ENCODE measurements around the gene HOXD13.

Gene HOXD13

GRCh38 chr2:176114930-176115625 lies 22.6 kb downstream of the HOXD13 start:
- DNase-seq (ENCODE audit: low read depth, low spot score), result no peak
- no peak overlapping the region for H3K4me3 ChIP-seq (ENCODE audit: low read length)

- H3K4me3 ChIP-seq (ENCODE audit: low read length), result no peak within 1 kb of the TSS
- no peak for DNase-seq (ENCODE audit: low read depth, low spot score)
These were observed 23.6 kb downstream of the HOXD13 start, which contains the start of gene HOXD10 for GRCh38 chr2:176115883-176116813. Gene HOXD10 (plus strand): TSS chr2:176116778. CDS start chr2:176116834, 56 bp downstream.

- H3K4me3 ChIP-seq (ENCODE audit: low read length), result no peak overlapping the region
- no peak for DNase-seq (ENCODE audit: low read depth, low spot score)
These were observed 24.8 kb downstream of the HOXD13 start for GRCh38 chr2:176117162-176117822.

GRCh38 chr2:176117823-176118371 lies 25.4 kb downstream of the HOXD13 start:
- H3K4me3 ChIP-seq (ENCODE audit: low read length), result no peak overlapping the region
- no peak for DNase-seq (ENCODE audit: low read depth, low spot score)

GRCh38 chr2:176118601-176119339 lies 26.2 kb downstream of the HOXD13 start:
- peak; percentile 38 for DNase-seq (ENCODE audit: low read depth, low spot score)
- H3K4me3 ChIP-seq (ENCODE audit: low read length), result no peak overlapping the region; the same call in 1 of the 2 replicates

GRCh38 chr2:176120364-176121189 lies 28.1 kb downstream of the HOXD13 start:
- no peak overlapping the region for H3K4me3 ChIP-seq (ENCODE audit: low read length)
- DNase-seq (ENCODE audit: low read depth, low spot score), result no peak

- no peak overlapping the region for H3K4me3 ChIP-seq (ENCODE audit: low read length)
- DNase-seq (ENCODE audit: low read depth, low spot score), result no peak
These were observed 28.9 kb downstream of the HOXD13 start for GRCh38 chr2:176121190-176122051.

- H3K4me3 ChIP-seq (ENCODE audit: low read length), result no peak overlapping the region
- DNase-seq (ENCODE audit: low read depth, low spot score), result no peak
These were observed 29.6 kb downstream of the HOXD13 start for GRCh38 chr2:176122052-176122682.

GRCh38 chr2:176122683-176123410 lies 30.3 kb downstream of the HOXD13 start, which contains the start of gene HOXD9:
Gene HOXD9 (plus strand): TSS chr2:176122719. CDS start chr2:176122769, 50 bp downstream.
- no peak within 1 kb of the TSS for H3K4me3 ChIP-seq (ENCODE audit: low read length)
- no peak for DNase-seq (ENCODE audit: low read depth, low spot score)

- no peak overlapping the region for H3K4me3 ChIP-seq (ENCODE audit: low read length)
- DNase-seq (ENCODE audit: low read depth, low spot score), result no peak
These were observed 31.0 kb downstream of the HOXD13 start for GRCh38 chr2:176123411-176124109.

- H3K4me3 ChIP-seq (ENCODE audit: low read length), result no peak overlapping the region
These were observed 31.8 kb downstream of the HOXD13 start for GRCh38 chr2:176124110-176124946.

GRCh38 chr2:176124947-176125771 lies 32.6 kb downstream of the HOXD13 start:
- no peak overlapping the region for H3K4me3 ChIP-seq (ENCODE audit: low read length)
- no peak for DNase-seq (ENCODE audit: low read depth, low spot score)

More at GRCh38 chr2:176124110-176124946, 31.8 kb downstream of the HOXD13 start:
- DNase-seq (ENCODE audit: low read depth, low spot score), result no peak

GRCh38 chr2:176125772-176126054 lies 33.2 kb downstream of the HOXD13 start:
- DNase-seq (ENCODE audit: low read depth, low spot score), result no peak
- no peak overlapping the region for H3K4me3 ChIP-seq (ENCODE audit: low read length)

All from Jurkat, Clone E6-1 (cell line).